HG02678 (cell line): ENCODE data around the gene MTUS2.
A peak's percentile ranks its signal among the peaks of the same experiment; 100 is the strongest.

Experiments used
- ATAC-seq: cut with Tn5 transposase; IDR thresholded peaks from one replicate; pipeline ENCODE4 v1.9.1; 2021; ENCODE audit warnings: mild to moderate bottlenecking, moderate library complexity; ENCODE audit not compliant: unreplicated experiment

The MTUS2 gene

GRCh38 chr13:29499506-29500165 is 679.5 kb downstream of the MTUS2 start:
- no peak for ATAC-seq

GRCh38 chr13:29500386-29500785 is 680.2 kb downstream of the MTUS2 start:
- ATAC-seq, result no peak

GRCh38 chr13:29501674-29502073 is 681.5 kb downstream of the MTUS2 start:
- no peak for ATAC-seq

GRCh38 chr13:29502391-29503008 is 682.4 kb downstream of the MTUS2 start:
- no peak for ATAC-seq

GRCh38 chr13:29503041-29503837 is 683.1 kb downstream of the MTUS2 start:
- ATAC-seq, result no peak

GRCh38 chr13:29504691-29505090 is 684.6 kb downstream of the MTUS2 start:
- ATAC-seq, result no peak

GRCh38 chr13:29505511-29505910 is 685.4 kb downstream of the MTUS2 start:
- no peak for ATAC-seq

- ATAC-seq, result no peak
Measured at GRCh38 chr13:29505950-29506349, 685.8 kb downstream of the MTUS2 start.

GRCh38 chr13:29507356-29507755 is 687.2 kb downstream of the MTUS2 start:
- no peak for ATAC-seq

- peak; percentile 80 for ATAC-seq
Measured at GRCh38 chr13:29508130-29508875, 688.2 kb downstream of the MTUS2 start.

GRCh38 chr13:29508876-29509252 is 688.7 kb downstream of the MTUS2 start:
- no peak for ATAC-seq

- ATAC-seq, result no peak
Measured at GRCh38 chr13:29509999-29510589, 690.0 kb downstream of the MTUS2 start.

- ATAC-seq, result no peak
Measured at GRCh38 chr13:29510651-29511084, 690.5 kb downstream of the MTUS2 start.

GRCh38 chr13:29511106-29511796 is 691.1 kb downstream of the MTUS2 start:
- ATAC-seq, result no peak

GRCh38 chr13:29511980-29512379 is 691.8 kb downstream of the MTUS2 start:
- no peak for ATAC-seq

GRCh38 chr13:29513002-29513980 is 693.2 kb downstream of the MTUS2 start:
- ATAC-seq, result no peak

- ATAC-seq, result no peak
Measured at GRCh38 chr13:29513981-29514719, 694.0 kb downstream of the MTUS2 start.

GRCh38 chr13:29514720-29515310 is 694.7 kb downstream of the MTUS2 start:
- ATAC-seq, result no peak
